GM19043 (cell line): ENCODE measurements around the gene SLC43A3.

Experiments
- ATAC-seq: cut with Tn5 transposase; IDR thresholded peaks from one replicate; pipeline ENCODE4 v1.9.1; 2021; ENCODE audit warnings: low read depth; ENCODE audit not compliant: unreplicated experiment

SLC43A3 gene

DNA sequence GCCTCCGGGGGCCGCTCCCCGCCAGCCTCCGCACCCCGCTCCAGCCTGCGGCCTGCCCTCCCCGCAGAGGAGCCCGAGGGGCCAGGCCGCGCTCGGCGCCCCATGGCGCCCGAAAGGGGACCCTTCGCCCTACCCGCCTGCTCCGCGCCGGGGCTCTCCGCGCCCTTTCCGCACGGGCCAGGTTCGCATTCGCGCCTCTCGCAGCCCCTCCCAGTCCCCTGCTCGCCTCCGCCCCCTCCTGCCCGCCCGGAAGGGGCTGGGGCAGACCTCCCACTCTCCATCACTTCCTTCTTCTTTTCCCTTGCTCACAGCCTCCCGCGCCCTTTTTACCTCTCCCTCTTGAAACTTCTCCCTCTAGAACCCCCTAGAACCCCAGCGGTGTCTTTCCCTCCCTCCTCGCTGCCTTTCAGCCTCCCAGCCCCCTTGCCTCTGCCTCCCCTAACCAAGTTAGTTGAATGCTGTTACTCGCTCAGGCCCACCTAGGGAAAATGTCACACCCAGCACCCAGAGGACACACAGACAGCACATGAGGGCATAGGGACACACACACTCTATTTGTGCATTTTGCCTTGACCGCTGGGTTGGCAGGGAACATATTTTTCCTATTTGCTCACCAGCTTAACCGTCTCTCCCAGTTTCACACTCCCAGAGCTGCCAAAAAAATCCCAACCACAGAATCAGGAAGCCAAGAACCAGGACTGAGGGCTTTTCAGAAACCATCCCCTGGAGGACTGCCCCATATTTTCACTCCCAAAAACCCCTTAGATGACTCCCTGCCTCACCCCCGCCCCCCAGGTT, at the start of gene SLC43A3:
TSS of gene SLC43A3 (minus strand) at position 193 of the 798 bp plus-strand sequence. CDS start 949 bp downstream, outside the sequence.
- ATAC-seq: peak; percentile 56

DNA sequence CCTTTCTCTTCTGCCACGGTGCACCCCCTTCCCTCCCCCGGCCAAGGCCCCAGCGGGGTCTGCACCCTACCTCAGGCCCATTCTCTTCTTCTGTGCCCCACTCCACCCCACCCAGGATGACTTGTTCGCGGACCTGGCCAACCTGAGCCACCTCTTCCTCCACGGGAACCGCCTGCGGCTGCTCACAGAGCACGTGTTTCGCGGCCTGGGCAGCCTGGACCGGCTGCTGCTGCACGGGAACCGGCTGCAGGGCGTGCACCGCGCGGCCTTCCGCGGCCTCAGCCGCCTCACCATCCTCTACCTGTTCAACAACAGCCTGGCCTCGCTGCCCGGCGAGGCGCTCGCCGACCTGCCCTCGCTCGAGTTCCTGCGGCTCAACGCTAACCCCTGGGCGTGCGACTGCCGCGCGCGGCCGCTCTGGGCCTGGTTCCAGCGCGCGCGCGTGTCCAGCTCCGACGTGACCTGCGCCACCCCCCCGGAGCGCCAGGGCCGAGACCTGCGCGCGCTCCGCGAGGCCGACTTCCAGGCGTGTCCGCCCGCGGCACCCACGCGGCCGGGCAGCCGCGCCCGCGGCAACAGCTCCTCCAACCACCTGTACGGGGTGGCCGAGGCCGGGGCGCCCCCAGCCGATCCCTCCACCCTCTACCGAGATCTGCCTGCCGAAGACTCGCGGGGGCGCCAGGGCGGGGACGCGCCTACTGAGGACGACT, 49.3 kb upstream of the SLC43A3 start:
- ATAC-seq: peak; percentile 13

DNA sequence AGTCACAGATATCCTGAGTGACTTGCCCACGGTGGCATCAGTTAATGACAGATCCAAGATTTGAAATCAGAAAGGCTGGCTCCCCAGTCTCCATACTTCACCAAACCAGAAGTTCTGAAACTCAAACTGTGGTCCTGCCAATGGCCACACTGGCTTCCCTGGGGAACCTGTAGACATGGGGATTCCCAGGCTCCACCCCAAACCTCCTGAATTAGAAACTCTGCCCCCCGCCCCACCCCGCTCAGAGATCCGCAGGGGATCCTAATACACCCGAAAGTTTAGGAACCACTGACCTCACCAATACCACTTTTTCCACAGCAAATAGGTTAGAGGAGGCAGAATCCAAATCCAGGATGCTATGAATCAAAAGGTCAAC, 48.7 kb upstream of the SLC43A3 start:
- ATAC-seq: no peak

DNA sequence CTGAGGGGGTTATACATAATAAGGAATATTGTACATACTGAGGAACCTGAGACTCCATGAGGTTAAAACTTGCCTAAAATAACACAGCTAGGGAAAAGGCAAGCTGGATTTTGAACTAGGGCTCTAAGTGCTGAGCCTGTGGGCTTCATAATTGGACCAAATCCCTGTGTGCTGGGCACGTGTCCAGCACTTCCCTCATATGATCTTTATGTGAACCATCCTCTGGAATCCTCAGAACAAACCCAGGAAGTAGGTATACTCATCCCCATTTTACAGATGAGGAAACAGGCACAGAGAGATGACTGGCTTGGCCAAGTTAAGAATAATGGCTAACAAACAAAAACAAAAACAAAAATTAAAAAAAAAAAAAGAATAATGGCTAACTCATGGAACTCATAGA, 48.3 kb upstream of the SLC43A3 start:
- ATAC-seq: no peak

DNA sequence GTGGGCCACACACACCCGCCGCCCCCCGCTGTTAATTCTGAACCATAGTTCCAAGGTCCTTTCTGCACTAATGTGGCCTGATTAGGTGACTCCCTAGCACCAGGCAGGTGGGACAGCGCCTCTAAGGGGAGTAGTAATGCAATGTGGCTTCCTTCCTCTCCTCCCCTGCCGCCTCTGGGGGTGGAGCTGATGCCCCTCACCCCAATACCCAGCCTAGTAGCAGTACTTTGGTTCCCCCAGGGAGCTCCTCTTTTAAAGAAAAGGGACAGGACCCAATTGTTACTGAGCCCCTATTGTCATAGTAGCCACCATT, 47.8 kb upstream of the SLC43A3 start:
- ATAC-seq: no peak

DNA sequence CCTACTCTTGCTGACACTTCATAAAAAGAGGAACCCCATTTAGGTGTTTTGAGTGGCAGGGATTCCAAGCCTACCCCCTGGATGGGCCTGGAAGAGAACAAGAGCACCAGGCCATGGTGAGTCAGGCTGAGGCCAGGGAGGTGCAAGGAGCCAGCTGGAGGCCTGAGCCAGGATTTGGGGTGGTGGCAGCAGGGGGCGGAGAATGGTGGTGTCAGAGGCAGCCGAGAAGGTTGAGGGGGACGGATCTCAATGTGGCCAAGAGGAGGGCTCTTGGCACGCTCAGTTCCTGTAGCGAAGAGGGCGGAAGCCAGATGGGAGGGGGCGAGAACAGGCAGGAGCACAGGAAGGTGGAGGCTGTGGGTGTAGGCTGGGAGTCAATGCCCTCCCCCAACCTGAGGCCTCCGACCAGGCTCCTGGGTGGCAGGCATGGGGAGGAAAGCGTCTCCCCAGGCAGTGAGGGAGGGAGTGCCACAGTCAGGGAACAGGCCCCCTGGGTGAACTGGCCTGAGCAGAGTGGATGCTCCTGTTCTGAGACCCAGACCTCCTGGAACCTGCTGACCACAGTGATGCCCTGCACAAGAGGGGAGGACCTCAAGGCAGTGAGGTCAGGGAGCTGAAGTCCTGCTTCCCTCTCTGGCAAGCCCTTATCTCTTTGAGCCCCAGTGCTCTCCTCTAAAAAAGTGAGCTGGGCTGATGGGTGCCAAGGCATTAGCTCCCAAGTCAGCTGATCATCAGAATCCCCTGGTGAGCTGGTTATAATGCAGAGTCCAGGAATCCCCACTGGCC, 47.3 kb upstream of the SLC43A3 start:
- ATAC-seq: peak; percentile 59

DNA sequence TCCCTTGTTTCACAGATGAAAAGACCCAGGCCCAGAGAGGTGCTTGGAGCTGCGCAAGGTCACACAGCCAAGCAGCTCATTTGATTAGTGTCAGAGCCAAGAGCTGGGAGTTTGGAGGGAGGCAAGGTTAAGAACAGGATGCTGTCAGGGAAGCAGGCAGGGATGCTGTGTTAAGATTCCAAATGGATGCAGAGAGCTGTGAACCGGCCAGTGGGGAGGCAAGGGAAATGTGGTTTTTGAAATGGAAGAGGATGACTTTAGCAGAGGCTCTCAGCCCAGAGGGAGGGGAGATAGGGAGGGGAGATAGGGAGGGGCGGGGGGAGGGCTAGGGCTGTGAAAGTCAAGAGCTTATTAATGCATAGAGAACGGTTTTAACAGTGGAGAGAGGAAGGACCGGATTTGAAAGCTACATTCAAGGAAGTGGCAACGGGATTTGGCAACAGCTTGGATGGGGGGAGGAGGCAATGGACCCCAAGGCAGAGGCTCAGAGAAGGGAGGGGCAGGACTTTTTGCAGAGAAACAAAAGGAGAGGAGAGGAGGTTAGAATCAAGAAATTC, 46.4 kb upstream of the SLC43A3 start:
- ATAC-seq: no peak

DNA sequence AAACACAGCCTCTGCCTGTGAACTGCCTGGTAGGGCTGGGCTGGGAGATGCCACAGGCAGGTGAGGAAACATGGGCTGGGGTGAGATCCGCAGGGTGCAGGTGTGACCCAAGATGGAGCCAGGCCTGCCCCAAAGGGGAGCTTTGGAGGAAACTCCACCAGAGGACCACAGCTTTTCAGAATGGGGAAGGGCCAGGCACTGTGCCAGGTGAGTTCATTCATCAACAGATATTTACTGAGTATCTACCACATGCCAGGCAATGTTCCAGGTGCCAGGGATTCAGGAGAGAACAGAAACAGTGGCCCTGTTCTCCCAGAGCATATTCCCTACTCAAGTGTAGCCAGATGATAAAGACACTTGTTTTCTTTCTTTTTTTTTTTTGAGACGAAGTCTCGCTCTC, 44.6 kb upstream of the SLC43A3 start:
- no peak for ATAC-seq

DNA sequence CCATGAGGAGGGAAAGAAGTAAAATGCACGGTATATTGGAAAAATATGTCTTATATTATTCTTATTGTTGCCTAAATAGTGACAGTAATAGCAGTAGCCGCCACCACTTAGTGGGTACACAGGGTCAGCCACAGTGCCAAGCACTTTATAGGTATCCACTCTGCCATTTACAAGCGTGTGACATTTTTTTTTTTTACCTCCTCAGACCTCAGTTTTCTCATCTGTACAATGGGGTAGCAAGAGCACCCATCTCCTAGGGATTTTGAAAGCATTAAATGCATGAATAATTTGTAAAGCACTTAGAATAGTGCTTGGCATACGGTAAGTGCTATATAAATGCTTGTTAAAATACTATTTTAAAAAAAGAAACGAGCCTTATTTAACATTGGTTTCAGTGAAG, 42.3 kb upstream of the SLC43A3 start:
- ATAC-seq: no peak

DNA sequence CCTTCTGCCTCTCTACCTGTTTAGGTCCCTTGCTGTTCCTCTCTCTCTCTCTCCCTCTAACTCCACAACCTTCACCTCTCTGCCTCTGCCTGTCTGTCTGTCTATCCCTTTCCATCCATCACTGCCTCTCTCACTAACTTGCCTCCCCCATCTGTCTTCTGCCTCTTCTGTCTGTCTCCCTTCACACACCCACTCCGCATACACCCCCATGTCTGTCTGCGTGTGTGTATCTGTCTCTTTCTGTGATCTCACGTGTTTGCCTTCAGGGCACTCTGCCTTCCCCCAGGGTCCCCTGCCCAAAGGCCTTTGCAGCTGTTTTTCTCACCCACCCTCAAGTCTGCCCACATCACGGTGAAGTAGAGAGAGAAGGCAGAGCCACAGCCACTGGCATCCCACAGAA, 41.4 kb upstream of the SLC43A3 start:
- no peak for ATAC-seq

DNA sequence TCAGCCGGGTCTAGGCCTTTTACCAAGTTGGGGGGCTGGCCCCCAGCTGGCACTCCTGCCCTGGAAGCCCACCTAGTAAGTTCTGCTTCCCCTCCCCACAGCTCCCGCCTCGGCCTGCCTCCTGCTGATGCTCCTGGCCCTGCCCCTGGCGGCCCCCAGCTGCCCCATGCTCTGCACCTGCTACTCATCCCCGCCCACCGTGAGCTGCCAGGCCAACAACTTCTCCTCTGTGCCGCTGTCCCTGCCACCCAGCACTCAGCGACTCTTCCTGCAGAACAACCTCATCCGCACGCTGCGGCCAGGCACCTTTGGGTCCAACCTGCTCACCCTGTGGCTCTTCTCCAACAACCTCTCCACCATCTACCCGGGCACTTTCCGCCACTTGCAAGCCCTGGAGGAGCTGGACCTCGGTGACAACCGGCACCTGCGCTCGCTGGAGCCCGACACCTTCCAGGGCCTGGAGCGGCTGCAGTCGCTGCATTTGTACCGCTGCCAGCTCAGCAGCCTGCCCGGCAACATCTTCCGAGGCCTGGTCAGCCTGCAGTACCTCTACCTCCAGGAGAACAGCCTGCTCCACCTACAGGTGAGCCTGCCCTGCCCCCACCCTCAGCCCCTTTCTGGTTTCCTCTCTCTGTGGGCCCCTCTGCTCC, 40.7 kb upstream of the SLC43A3 start:
- ATAC-seq: no peak

DNA sequence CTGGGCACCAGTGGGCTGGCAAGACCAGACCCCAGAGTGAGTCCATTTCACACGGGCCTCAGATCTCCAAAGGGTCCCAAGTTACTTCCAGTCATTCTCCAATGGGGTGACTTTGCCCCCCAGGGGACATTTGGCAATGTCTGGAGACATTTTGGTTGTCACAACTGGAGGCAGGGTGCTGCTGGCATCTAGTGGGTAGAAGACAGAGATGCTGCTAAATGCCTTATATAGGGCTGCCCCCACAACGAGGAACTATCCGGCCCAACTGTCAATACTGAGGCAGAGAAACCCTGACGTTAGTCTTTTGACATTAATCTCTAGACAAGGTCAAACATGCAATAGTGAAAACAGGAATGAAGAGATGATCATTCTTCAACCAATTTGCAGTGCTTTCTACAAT, 39.8 kb upstream of the SLC43A3 start:
- ATAC-seq: no peak

DNA sequence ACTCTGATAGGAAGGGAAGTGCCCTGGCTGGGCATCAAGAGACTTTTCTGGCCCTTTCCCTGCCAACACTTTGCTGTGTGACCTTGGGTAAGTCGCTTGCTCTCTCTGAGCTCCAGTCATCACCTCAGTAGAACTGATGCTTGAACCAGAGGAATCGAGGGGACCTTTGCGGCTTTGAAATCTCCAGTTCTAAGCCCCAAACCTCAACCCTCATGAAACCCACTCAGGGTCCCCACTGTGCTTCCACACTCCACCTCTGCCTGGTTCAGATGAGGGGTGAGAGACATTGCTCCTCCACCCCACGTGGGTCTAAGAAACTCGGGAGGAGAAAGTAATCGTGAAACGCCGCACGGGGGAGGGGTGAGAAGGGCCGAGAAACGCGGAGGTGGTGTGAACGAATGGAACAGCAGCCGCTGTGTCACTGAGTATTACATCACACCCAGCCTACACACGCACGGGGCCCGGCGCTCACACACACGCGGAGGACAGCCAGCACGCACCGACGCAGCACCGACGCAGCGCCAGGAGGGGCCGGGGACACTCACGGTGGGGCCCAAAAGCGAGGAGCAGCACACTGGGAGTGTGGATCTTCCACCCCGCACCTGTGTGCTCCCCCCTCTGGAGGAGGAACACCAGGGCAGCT, 37.7 kb upstream of the SLC43A3 start:
- no peak for ATAC-seq

DNA sequence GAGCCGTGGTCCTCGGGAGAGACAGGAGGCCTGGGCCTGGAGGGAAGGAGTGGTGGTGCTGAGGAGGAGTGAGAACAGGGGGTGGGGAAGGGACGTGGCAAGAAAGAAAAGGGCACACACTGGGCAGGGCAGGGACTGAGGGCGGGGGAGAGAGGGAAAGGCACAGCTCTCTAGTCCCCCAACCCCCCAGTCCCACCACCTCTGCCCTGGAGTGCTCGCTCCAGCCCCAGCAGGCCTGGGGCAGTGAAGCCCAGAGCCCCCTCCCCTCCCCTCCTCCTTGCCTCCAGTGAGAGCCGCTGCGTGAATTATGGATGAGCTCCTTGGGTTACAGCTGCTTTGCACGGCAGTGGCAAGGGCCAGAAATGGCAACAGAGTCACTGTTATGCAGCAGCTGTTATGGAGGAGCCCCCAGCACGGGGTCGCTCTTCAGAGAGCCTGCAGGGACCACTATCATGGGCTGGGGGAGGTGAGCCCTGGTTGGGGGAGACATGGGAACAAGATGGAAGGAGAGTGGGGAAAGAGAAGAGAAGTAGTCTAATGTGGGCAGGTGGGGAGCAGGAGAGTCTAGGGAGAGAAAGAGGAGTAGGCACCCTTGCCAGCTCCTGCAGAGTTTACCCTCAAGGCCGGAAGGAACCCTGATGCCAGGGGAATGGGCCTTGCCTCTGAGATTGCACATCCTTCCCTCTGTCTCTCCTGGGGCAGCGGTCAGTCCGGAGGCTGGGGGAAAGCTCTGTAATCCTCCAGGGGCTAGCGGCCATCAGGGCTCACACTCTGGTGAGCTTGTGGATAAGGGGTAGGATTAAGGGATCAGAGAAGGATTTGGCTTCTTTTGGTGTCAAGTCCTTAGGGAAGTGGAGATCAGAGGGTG, 37.0 kb upstream of the SLC43A3 start:
- no peak for ATAC-seq

DNA sequence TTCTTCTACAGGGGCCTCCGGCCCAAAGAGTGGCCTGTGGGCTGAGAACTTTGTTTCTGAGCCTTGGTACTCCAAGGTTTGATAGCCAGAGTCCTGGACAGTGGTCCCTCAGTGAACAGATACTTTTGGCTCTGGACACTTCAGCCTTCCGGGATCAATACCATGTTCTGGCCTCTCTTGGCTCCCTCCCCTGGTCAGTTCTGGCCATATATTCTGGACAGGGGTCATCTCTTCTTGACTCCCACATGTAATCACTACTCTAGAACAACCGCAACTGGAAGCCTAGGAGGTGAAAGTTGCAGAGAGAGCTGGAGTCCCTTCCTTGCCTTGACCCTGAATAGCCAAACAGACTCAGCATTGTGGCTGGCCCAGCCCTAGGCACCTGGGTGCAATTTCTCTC, 35.7 kb upstream of the SLC43A3 start:
- ATAC-seq: no peak

DNA sequence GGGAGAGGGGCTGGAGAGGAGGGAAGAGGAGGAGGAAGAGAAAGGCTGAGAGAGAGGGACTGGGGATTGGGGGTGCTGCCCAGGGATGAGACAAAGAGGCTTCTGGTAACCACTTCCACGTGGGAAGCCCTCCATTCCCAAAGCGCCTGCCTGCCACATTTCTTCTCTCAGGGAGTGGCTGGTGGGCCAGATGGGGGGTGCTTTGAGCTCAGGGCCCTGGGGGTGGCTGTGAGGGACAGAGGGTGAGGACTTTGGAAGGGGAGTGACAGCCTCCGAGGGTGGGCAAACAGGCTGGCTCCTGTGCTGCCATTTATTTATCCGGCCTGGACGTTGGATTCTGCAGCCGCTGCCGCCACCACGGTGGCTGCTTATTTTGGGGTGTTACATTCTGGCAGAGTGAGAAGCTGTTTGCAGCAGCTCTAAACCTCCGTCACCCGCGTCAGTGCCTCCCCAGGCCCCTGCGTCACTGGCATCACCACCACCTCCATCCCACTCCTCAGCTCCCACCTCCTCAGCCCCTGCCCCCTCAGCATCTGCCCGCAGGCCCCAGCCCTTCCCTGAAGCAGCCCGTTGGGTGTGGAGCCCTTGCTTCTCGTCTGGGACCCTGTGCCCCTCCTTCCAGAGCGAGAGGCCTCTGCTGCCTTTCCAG, 35.0 kb upstream of the SLC43A3 start:
- ATAC-seq: no peak

DNA sequence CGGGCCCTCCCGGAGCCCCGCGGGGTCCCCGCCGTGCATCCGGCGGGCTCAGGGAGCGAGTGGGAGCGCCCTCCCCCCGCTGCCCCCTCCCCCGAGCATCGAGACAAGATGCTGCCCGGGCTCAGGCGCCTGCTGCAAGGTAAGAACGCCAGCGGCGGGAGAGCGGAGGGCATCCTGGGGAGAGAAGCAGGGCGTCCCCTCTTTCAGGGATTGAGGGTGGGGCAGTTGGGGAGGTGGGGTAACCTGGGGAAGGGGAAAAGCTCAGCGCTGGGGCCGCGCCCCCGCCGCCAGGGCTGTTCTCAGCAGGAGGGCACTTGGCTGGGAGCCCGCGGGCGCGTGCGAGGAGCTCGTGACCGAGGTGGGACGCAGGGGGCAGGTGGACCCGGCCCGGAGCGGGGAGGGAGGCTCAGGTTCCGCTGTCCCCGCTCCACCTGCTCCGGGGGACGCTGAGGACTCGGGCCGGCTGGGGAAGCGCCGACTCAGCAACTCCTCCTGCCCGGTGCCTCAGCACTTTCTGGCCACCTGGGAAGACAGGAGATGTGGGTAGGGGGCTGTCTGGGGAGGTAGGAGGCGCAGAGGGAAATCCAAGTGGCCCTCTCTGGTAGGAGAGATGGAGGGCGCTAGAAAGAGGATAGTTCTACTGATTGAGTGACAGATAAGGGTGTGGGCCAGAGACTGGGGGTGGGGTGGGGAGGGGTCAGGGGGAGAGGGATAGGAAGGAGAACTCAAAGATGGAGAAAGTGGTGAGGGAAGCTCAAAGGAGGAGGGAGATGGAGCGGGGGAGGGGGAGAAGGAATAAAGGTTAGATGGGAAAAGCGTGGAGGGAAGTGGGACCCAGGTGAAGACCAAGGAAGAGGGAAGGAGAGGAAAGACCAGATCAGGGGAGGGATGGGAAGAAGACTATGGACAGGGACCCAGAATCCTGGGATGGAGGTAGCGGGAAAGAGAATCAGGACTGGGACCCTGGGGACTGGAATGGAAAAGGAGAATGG, 34.1 kb upstream of the SLC43A3 start:
- no peak for ATAC-seq
